ENCODE data around the gene FGL2. TPM values are rescaled to one million over a fixed set of nuclear protein-coding genes. Genes with fewer than 3 reads are reported as not detected.

Gene FGL2
- total RNA-seq, 1 experiment from 2014 or later, result not detected

- no peak overlapping the region for H3K14ac ChIP-seq (ENCODE audit: insufficient read depth, low read length)
- Mint-ChIP-seq H3K4me1 (peaks cover 4 to 7% of the 10 kb centered on the region in 2 experiments; a peak in 3 of 4 replicates), H3K36me3 (ENCODE audit: insufficient read depth in 1 of 3, low read depth in 3 of 3) (peaks cover 8 to 17% (median 14%) of the 10 kb centered on the region in 3 experiments; a peak in 5 of 7 replicates), H3K27me3 (ENCODE audit: low read depth) (peaks cover 2% of the 10 kb centered on the region; the same call in 1 of the 2 replicates), H3K27ac (no peak overlapping the region), H3K4me3 (no peak overlapping the region), H3K9me3 (peaks cover 14 to 18% of the 10 kb centered on the region in 2 experiments)
- no peaks in the 10 kb centered on the region for H3K23me2 ChIP-seq (ENCODE audit: insufficient read length, low read depth, low read length, poor library complexity, severe bottlenecking)
- no peak overlapping the region for H3K56ac ChIP-seq (ENCODE audit: insufficient read length, low read depth, low read length)
- WGBS (ENCODE audit: extremely low coverage, insufficient read length, low lambda C conversion rate), result no CpG with 5 or more reads among the region's 2 CpGs
- DNase-seq, result no peak
- H3K9me3 ChIP-seq (ENCODE audit: control insufficient read depth, low read depth, low read length), result no peaks in the 10 kb centered on the region
- H3K27ac ChIP-seq (ENCODE audit: insufficient read length, low read depth, low read length), result no peak overlapping the region
- H3K79me2 ChIP-seq (ENCODE audit: insufficient read depth, low read length), result no peaks in the 10 kb centered on the region
- H3K27me3 ChIP-seq (ENCODE audit: insufficient read depth, low read length), result no peaks in the 10 kb centered on the region
- no peak overlapping the region for H3K18ac ChIP-seq (ENCODE audit: insufficient read length, low read depth, low read length)
- H2BK12ac ChIP-seq (ENCODE audit: insufficient read length, low read depth, low read length), result no peak overlapping the region
- H2BK20ac ChIP-seq (ENCODE audit: low read depth, low read length, poor library complexity, severe bottlenecking), result no peak overlapping the region
- H4K20me1 ChIP-seq (ENCODE audit: control insufficient read depth, insufficient read depth, insufficient read length), result no peaks in the 10 kb centered on the region
- H2BK120ac ChIP-seq (ENCODE audit: low read depth, low read length, poor library complexity, severe bottlenecking), result no peak overlapping the region
- no peak overlapping the region for H3K23ac ChIP-seq (ENCODE audit: insufficient read length, low read depth, low read length)
- TF ChIP-seq CTCF (conservative IDR thresholded peaks at IDR 0.05), result no peak
- H3K4me1 ChIP-seq (ENCODE audit: insufficient read depth, low read length), result no peaks in the 10 kb centered on the region
- no peak overlapping the region for H4K91ac ChIP-seq (ENCODE audit: insufficient read length, low read depth, low read length)
- no peak overlapping the region for H4K8ac ChIP-seq (replicated peaks; ENCODE audit: insufficient read length, low read depth, low read length)
- H2AK5ac ChIP-seq (ENCODE audit: insufficient read length, low read length), result no peak overlapping the region
- H4K5ac ChIP-seq (ENCODE audit: insufficient read length, low read depth, low read length), result no peak overlapping the region
- H2BK15ac ChIP-seq (ENCODE audit: low read depth, low read length), result no peak overlapping the region
- no peak overlapping the region for H3K4ac ChIP-seq (ENCODE audit: low read depth, low read length)
- no peak overlapping the region for H3K9ac ChIP-seq (ENCODE audit: extremely low read depth, insufficient read length, low read length)
- no peak overlapping the region for H2BK5ac ChIP-seq (ENCODE audit: insufficient read length, low read length)
- no peaks in the 10 kb centered on the region for H3K79me1 ChIP-seq (ENCODE audit: insufficient read depth, low read depth, low read length, poor library complexity, severe bottlenecking)
- no peak overlapping the region for H2AFZ ChIP-seq (ENCODE audit: low read length)
- no peak overlapping the region for H3K4me2 ChIP-seq (ENCODE audit: insufficient read depth, insufficient read length, low read length)
- no peak overlapping the region for H3T11ph ChIP-seq (ENCODE audit: low read length)
These were observed 23.6 kb upstream of the FGL2 start for GRCh38 chr7:77223261-77223660.
